ENCODE data around the gene CHSY1.

DNA sequence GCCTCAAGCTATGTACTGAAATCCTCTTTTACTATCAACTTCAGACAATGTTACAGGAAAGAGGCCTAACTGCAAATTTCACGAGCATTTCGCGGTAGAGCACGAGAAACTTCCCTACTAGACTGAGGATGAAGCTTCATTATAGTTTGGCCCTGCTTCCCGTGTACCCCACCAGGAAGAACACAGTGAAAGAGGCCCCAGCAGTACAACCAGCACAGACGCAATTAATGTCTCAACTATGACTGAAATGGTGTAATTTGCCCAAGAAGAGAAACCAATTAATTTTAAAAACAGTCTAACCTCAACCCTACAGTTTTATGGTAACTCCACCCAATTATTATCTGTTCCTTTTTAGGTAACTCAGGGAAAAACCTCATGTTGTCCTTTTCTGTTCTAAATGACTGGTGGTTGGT, 12.1 kb downstream of the CHSY1 start:
- TF ChIP-seq, protein P1, sequence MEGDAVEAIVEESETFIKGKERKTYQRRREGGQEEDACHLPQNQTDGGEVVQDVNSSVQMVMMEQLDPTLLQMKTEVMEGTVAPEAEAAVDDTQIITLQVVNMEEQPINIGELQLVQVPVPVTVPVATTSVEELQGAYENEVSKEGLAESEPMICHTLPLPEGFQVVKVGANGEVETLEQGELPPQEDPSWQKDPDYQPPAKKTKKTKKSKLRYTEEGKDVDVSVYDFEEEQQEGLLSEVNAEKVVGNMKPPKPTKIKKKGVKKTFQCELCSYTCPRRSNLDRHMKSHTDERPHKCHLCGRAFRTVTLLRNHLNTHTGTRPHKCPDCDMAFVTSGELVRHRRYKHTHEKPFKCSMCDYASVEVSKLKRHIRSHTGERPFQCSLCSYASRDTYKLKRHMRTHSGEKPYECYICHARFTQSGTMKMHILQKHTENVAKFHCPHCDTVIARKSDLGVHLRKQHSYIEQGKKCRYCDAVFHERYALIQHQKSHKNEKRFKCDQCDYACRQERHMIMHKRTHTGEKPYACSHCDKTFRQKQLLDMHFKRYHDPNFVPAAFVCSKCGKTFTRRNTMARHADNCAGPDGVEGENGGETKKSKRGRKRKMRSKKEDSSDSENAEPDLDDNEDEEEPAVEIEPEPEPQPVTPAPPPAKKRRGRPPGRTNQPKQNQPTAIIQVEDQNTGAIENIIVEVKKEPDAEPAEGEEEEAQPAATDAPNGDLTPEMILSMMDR (IDR thresholded peaks at IDR 0.05): no peak
- no peak for TF ChIP-seq EP300 (IDR thresholded peaks at IDR 0.05)
- no peak for TF ChIP-seq POLR2A (IDR thresholded peaks at IDR 0.05)
